GM10248 (cell line): ENCODE results near the gene GFAP.

Source experiments
- CTCF ChIA-PET: fragments of 300-600 bp; sonication (Branson Sonifier 250); formaldehyde crosslinking; extraction: SDS; loops from one replicate; lab custom pipeline; 2021; ENCODE audit warnings: antibody characterized with exemption; lab: Yijun Ruan, JAX
- POLR2A ChIA-PET: fragments of 350-650 bp; sonication (Branson Sonifier 250); formaldehyde crosslinking; extraction: SDS; loops from one replicate; lab custom pipeline; 2020; ENCODE audit warnings: antibody characterized with exemption; lab: Yijun Ruan, JAX
- DNase-seq: peaks from one replicate; pipeline ENCODE4 v3.0.0; 2012; ENCODE audit errors: extremely low spot score
- TF ChIP-seq, protein P1 (sequence below): IDR thresholded peaks from 2 replicates; pipeline ENCODE4 v1.5.1; 2012; ENCODE audit warnings: mild to moderate bottlenecking, low read depth; ENCODE audit errors: extremely low read depth, missing control alignments, control extremely low read depth

Gene GFAP

DNA sequence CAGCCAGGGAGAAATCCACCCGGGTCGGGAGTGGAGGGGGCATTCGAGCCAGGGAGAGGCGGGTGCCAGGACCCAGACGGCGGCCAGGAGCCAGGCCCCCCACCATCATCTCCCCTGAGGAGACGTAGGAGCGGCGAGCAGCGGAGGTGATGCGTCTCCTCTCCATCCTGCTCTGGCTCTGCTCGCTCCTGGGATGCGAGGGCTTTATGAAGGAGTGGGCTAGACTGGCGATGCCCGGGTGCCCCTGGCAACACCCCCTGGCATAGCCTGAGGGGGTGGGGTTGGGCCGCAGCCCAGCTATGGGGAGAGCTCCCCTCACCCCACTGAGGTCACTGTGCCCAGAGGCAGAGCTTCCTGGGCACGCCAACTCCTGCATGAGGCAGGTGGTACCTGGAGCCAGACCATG lies at the start of gene GFAP:
Gene GFAP, minus strand, starts transcription at position 180 of the 406 bp plus-strand sequence. Its CDS starts 14 bp downstream, at position 166.
- DNase-seq: no peak
- TF ChIP-seq, protein P1, sequence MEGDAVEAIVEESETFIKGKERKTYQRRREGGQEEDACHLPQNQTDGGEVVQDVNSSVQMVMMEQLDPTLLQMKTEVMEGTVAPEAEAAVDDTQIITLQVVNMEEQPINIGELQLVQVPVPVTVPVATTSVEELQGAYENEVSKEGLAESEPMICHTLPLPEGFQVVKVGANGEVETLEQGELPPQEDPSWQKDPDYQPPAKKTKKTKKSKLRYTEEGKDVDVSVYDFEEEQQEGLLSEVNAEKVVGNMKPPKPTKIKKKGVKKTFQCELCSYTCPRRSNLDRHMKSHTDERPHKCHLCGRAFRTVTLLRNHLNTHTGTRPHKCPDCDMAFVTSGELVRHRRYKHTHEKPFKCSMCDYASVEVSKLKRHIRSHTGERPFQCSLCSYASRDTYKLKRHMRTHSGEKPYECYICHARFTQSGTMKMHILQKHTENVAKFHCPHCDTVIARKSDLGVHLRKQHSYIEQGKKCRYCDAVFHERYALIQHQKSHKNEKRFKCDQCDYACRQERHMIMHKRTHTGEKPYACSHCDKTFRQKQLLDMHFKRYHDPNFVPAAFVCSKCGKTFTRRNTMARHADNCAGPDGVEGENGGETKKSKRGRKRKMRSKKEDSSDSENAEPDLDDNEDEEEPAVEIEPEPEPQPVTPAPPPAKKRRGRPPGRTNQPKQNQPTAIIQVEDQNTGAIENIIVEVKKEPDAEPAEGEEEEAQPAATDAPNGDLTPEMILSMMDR: no peak
- ChIA-PET POLR2A (no interaction called here), CTCF (interaction anchor here (0.9 to 2.8 kb wide), 3 partner anchors 106 to 220 kb away, joined by 4 to 8 read pairs (median 6); partner anchors contain the start of gene ACBD4)

DNA sequence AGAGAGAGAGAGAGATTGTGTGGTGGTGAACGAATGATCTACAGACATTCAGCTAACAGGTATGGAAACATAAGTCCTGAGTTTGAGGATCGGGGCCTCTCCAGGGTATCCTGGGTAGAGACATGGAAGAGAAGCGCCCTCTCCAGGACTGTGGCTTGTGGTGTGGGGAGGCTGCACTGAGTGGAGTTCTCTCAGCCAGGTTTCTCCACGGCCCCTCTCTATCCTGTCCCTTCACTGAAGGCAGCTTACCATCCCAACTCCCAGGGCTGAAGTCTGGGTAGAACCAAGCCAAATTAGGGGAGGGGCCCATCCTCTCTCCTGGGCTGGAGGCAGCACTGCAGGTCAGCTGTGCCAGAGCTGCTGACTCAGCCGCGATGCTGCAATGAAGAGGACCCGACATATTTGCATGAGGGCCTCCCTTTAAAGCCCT lies 46.6 kb upstream of the GFAP start:
- TF ChIP-seq, protein P1: no peak
- ChIA-PET CTCF (interaction anchor here (1.5 to 3.9 kb wide), 2 partner anchors 10 to 60 kb away, joined by 3 to 11 read pairs; no protein-coding TSS in a partner anchor), POLR2A (no interaction called here)
- DNase-seq: no peak

DNA sequence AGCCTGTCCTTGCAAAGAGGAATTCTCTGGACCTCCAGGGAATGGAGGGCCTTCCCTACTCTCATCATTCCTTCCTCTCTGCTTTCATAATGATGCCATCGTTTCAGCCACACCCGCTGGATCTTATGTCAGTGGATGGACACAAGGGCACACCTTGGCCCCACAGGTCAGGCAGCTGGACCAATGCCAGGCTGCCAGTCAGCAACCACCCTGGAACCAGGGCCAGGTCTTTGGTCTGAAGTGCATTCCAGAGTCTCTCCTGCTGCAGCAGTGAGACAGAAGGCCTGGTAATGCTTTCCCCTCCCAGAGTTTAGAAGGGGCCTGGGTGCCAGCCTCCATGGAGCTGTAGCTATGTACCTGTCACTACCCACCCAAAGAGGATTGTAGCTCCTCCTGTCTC lies 45.4 kb upstream of the GFAP start:
- no peak for DNase-seq
- TF ChIP-seq, protein P1: no peak
- ChIA-PET POLR2A (interaction anchor here (0.5 kb wide), 1 partner anchor 187 kb away, joined by 3 read pairs; the partner anchor contains the start of gene HEXIM1), CTCF (interaction anchor here (1.8 to 3.9 kb wide), 2 partner anchors 61 to 175 kb away, joined by 4 to 11 read pairs; partner anchors contain the start of gene ACBD4)

DNA sequence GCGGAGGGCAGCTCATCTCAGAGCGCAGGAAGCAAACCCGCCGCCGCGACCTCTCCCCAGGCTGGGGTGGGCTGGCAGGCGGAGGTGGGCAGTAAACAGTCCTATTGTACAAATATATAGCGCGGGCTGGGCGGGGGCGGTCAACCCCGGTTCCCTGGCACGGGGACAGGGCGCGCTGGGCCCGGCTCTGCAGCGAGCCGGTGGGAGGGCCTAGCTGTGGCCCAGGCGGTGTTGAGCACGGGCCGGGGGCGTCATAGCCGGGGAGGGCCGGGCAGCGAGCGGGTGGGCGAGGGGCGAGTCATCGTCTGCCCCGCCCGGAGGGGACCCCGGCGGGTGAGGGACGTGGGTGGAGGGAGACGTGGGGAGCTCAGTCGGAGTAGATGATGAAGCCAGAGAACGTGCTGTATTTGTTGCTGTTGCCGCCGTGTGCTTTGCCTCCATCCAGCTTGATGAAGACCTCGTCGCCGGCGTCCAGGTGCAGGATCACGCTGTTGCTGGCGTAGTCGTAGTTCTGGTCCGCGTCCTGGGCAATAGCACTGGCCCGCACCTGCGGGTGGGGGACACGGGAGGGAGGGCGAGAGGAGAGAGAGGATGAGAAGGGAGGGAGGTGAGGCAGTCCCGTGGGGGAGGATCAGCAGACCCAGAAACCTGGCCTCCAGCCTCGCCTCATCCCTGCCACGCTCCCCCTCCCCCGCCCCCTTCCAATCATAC lies 44.7 kb upstream of the GFAP start:
- TF ChIP-seq, protein P1: no peak
- ChIA-PET CTCF (interaction anchor here (1.1 to 3.9 kb wide), 3 partner anchors 9 to 175 kb away, joined by 3 to 11 read pairs (median 4); partner anchors contain the start of gene ACBD4), POLR2A (interaction anchor here (0.5 kb wide), 1 partner anchor 188 kb away, joined by 3 read pairs; the partner anchor contains the start of gene HEXIM1)
- DNase-seq: no peak

DNA sequence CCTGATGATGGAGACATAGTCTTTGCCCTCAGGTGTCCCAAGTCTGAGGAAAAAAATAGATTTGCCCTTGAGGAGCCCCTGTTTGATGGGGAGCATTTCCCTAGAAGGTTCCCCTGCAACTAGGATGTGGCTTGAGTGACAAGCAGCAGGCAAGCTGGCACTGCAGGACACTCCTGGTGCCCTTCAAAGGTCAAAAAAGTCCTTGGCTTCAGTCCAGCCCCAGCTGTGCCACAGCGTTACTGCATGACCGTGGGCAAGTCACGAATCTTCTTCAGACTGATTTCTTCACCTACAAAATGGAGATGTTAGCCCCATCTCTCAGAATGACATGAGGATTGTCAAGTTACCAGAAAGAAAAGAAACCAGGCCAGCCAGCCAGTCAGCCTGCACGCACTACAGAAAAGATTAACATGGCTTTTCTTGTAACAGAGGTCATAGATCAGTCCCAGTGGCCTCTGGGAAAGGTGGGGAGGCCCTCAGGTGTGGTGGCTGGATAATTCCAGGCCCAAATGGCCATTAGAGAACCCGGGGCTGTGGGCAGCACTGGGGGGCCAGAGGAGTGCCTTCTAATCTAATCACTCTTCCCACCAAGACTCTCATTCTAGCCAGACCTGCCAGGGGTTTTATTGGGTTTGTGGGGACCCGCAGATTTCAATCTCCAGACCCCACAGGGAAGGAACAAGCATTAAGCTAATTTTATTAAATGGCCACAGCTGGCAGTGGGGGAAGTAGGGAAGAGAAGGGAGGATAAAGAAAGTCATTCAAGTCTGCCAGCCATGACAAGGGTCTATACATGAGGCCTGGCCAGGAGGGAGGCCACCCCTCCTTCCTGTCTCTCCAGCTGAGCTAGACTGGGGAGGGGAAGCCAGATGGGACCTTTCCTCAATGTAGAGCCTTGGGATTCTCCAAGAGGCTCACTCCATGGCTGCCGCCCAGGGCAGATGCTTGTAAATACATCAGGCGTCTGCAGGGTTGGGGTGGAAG lies 42.0 kb upstream of the GFAP start:
- TF ChIP-seq, protein P1: no peak
- POLR2A ChIA-PET: no interaction called here
- CTCF ChIA-PET: interaction anchor here (1.2 to 2.1 kb wide), 5 partner anchors 8 to 63 kb away, joined by 3 to 7 read pairs (median 3); no protein-coding TSS in a partner anchor
- DNase-seq: no peak
